Measurements from ENCODE around the gene PSMD11. TPM values are rescaled to one million over a fixed set of nuclear protein-coding genes. Genes with fewer than 3 reads are reported as not detected.

PSMD11 gene
- total RNA-seq, 4 donors from 2014 or later = 37.3 to 48.9 (median 46.8) TPM

DNA sequence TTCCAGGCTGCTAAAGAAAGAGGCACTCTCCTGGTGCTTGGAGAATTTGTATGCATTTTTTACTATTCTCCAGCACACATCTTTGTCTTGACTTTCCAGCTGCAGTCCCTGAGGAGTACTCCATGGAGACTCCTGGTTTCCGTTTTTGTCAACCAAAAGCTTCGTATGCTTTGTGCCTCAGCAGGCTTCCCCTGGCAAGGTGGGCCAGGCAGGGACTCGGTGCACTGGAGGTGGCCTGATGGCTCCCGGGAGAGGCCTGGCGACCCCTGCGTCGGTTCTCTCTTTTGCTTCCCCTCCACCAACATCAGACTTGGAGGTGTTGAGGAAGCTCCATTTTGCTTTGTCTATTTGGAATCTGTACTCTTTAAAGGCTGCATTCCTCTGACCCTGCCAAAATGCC, 66.2 kb downstream of the PSMD11 start:
- H3K4me3 ChIP-seq = no peak overlapping the region
- H3K27me3 ChIP-seq = no peaks in the 10 kb centered on the region
- no peak for DNase-seq (ENCODE audit: low spot score in 2 of 2)
- H3K27ac ChIP-seq = no peak overlapping the region
- no peaks in the 10 kb centered on the region for H3K36me3 ChIP-seq
- TF ChIP-seq EP300 (IDR thresholded peaks at IDR 0.05) = no peak
- TF ChIP-seq POLR2A (IDR thresholded peaks at IDR 0.05) = no peak
- TF ChIP-seq, protein P1, sequence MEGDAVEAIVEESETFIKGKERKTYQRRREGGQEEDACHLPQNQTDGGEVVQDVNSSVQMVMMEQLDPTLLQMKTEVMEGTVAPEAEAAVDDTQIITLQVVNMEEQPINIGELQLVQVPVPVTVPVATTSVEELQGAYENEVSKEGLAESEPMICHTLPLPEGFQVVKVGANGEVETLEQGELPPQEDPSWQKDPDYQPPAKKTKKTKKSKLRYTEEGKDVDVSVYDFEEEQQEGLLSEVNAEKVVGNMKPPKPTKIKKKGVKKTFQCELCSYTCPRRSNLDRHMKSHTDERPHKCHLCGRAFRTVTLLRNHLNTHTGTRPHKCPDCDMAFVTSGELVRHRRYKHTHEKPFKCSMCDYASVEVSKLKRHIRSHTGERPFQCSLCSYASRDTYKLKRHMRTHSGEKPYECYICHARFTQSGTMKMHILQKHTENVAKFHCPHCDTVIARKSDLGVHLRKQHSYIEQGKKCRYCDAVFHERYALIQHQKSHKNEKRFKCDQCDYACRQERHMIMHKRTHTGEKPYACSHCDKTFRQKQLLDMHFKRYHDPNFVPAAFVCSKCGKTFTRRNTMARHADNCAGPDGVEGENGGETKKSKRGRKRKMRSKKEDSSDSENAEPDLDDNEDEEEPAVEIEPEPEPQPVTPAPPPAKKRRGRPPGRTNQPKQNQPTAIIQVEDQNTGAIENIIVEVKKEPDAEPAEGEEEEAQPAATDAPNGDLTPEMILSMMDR (IDR thresholded peaks at IDR 0.05) = no peak
- 74 to 76% methylated on average over 7 of the region's 7 CpGs for WGBS, 2 donors
- H3K9me3 ChIP-seq = no peaks in the 10 kb centered on the region
- no peaks in the 10 kb centered on the region for H3K4me1 ChIP-seq

DNA sequence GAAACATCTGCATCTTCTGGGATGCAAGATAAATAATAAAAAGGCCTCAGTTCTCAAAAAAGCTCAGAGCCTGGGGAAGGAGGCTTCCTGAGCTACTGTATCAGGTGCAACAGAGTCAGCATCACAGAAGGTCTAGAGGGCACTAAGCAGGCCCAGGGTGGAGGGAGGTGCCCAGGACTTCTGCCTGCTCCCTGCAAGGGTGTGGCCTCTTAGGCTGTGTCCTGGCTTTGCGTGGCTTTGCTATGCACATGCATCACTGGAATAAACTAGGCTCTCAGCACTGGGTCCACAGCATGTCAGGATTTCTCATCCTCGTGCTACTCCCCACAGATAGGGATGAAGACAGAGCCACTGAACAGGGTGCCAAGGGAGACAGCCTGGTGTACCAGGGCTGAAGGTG, 68.0 kb downstream of the PSMD11 start:
- TF ChIP-seq EP300 (IDR thresholded peaks at IDR 0.05) (no peak), POLR2A (IDR thresholded peaks at IDR 0.05) (no peak)
- TF ChIP-seq, protein P1 (IDR thresholded peaks at IDR 0.05) = no peak
- no peaks in the 10 kb centered on the region for H3K9me3 ChIP-seq
- H3K36me3 ChIP-seq = no peaks in the 10 kb centered on the region
- 89 to 90% methylated on average over 2 of the region's 2 CpGs for WGBS, 2 donors
- no peak for DNase-seq (ENCODE audit: low spot score in 2 of 2)
- H3K27me3 ChIP-seq = no peaks in the 10 kb centered on the region
- no peak overlapping the region for H3K27ac ChIP-seq
- no peaks in the 10 kb centered on the region for H3K4me1 ChIP-seq
- H3K4me3 ChIP-seq = no peak overlapping the region

DNA sequence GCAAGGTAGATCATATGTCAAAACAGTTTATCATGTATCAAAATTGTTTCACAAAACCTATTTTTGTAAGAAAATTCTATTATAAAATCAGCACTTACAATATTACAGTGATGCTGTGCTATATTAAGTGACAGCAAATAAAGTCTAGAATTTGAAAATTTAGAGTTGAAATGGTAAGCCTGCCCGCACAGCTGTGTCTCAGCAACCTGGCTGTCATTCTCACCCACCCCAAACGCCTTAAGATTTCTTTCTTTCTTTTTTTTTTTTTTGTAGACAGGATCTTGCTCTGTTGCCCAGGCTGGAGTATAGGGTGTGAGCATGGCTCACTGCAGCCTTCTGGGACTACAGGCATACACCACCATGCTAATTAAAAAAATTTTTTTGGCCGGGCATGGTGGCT, 69.3 kb downstream of the PSMD11 start:
- H3K27ac ChIP-seq = no peak overlapping the region
- 87 to 91% methylated on average over 3 of the region's 3 CpGs for WGBS, 2 donors
- no peak overlapping the region for H3K4me3 ChIP-seq
- no peaks in the 10 kb centered on the region for H3K9me3 ChIP-seq
- H3K36me3 ChIP-seq = no peaks in the 10 kb centered on the region
- H3K27me3 ChIP-seq = no peaks in the 10 kb centered on the region
- peaks cover 0 to under 1% (median 0%) of the 10 kb centered on the region in 4 donors for H3K4me1 ChIP-seq
- no peak for TF ChIP-seq POLR2A (IDR thresholded peaks at IDR 0.05)
- no peak for TF ChIP-seq EP300 (IDR thresholded peaks at IDR 0.05)
- TF ChIP-seq, protein P1 (IDR thresholded peaks at IDR 0.05) = no peak
- no peak for DNase-seq (ENCODE audit: low spot score in 2 of 2)

DNA sequence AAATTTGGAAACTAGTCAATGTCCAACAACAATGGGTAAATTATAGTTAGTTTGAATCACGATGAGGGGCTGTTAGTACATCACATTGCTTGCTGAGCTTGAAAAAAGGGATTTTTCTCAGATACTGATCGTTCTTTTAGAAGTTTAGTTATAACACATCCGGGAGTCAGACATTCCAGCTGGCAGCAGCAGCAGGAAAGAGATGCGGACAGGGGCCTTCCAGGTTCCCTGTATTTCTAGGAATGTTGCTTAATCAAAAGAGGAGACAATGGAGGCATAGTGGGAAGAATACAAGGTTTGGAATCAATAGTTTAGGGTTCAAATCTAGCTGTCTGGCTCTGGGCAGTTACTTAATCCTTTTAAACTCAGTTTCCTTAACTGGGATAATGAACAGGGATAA, 70.3 kb downstream of the PSMD11 start:
- no peak overlapping the region for H3K4me3 ChIP-seq
- no peaks in the 10 kb centered on the region for H3K9me3 ChIP-seq
- H3K27me3 ChIP-seq = no peaks in the 10 kb centered on the region
- no peak for DNase-seq (ENCODE audit: low spot score in 2 of 2)
- no peaks in the 10 kb centered on the region for H3K36me3 ChIP-seq
- TF ChIP-seq POLR2A (IDR thresholded peaks at IDR 0.05) (no peak), EP300 (IDR thresholded peaks at IDR 0.05) (no peak)
- TF ChIP-seq, protein P1 (IDR thresholded peaks at IDR 0.05) = no peak
- 45 to 50% methylated on average over 4 of the region's 4 CpGs for WGBS, 2 donors
- H3K27ac ChIP-seq = no peak overlapping the region
- H3K4me1 ChIP-seq = peaks cover 0 to 8% (median 5%) of the 10 kb centered on the region in 4 donors

DNA sequence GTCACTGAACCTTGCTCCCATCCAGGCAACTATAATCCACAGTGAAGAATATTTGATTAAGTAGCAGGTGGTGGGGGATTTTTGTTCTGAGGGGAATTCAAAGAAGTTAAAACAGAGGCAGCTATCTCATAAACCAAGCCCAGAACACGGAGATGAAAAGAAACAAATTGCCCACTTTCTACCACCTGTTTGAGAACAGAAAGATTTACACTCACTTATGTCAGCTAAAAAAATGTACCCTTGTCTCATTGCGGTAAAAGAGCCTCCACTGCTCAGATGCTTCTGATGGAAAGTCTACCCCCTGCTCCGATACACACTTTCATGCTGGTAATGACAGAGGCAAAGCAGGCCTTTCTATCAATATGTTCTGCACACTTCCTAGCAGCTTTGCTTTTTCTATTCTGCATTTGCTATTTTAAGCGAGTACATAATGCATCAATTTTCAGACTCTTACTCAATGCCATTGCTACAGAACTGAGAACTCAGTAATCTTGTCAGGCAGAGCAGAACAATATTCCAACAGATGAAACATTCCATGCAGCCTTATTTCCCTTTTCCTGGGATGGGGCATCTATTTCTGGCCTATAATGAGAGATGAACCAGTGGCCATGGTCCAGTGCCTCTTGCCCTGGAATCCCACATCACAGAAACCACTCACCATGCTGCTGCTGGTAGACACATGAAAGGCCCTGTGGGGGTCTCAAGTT, 71.5 kb downstream of the PSMD11 start:
- 92 to 97% methylated on average over 4 of the region's 4 CpGs for WGBS, 2 donors
- Histone ChIP-seq H3K4me3 (no peak overlapping the region), H3K36me3 (no peaks in the 10 kb centered on the region), H3K27me3 (no peaks in the 10 kb centered on the region), H3K27ac (no peak overlapping the region), H3K4me1 (peaks cover 0 to 18% (median 11%) of the 10 kb centered on the region in 4 donors), H3K9me3 (no peaks in the 10 kb centered on the region)
- no peak for TF ChIP-seq POLR2A (IDR thresholded peaks at IDR 0.05)
- TF ChIP-seq, protein P1 (IDR thresholded peaks at IDR 0.05) = no peak
- TF ChIP-seq EP300 (IDR thresholded peaks at IDR 0.05) = no peak
- DNase-seq (ENCODE audit: low spot score in 2 of 2) = no peak
